Effector memory CD8-positive, alpha-beta T cell (primary cell): ENCODE measurements around the gene APIP.

Experiments used
- ATAC-seq: fragments of 150-1000 bp; cut with Tn5 transposase; replicated peaks from 2 replicates; pipeline ENCODE4 v1.10.0; 2021; ENCODE audit warnings: mild to moderate bottlenecking, moderate library complexity
- DNase-seq, 3 experiments: peaks; one replicate each; pipeline ENCODE4 v3.0.0; 2021
- H3K27ac Mint-ChIP-seq, 2 donors: one replicate each; pipeline ENCODE4 v1.8.0; 2022; ENCODE audit warnings: mild to moderate bottlenecking in 2 of 2, mixed read lengths in 2 of 2, moderate library complexity in 2 of 2
- H3K27me3 Mint-ChIP-seq, 2 donors: one replicate each; pipeline ENCODE4 v1.8.0; 2022; ENCODE audit warnings: mixed read lengths in 2 of 2
- H3K36me3 Mint-ChIP-seq: one replicate; pipeline ENCODE4 v1.8.0; 2022; ENCODE audit warnings: mild to moderate bottlenecking, moderate library complexity, mixed read lengths; ENCODE audit not compliant: insufficient read depth
- H3K4me1 Mint-ChIP-seq, 2 donors: one replicate each; pipeline ENCODE4 v1.8.0; 2022; ENCODE audit warnings: low read depth in 2 of 2, mixed read lengths in 2 of 2
- H3K4me3 Mint-ChIP-seq, 2 donors: one replicate each; pipeline ENCODE4 v1.8.0; 2022; ENCODE audit warnings: mild to moderate bottlenecking in 2 of 2, mixed read lengths in 2 of 2, moderate library complexity in 2 of 2
- H3K9me3 Mint-ChIP-seq, 2 donors: one replicate each; pipeline ENCODE4 v1.8.0; 2022; ENCODE audit warnings: mixed read lengths in 2 of 2

Gene APIP

DNA sequence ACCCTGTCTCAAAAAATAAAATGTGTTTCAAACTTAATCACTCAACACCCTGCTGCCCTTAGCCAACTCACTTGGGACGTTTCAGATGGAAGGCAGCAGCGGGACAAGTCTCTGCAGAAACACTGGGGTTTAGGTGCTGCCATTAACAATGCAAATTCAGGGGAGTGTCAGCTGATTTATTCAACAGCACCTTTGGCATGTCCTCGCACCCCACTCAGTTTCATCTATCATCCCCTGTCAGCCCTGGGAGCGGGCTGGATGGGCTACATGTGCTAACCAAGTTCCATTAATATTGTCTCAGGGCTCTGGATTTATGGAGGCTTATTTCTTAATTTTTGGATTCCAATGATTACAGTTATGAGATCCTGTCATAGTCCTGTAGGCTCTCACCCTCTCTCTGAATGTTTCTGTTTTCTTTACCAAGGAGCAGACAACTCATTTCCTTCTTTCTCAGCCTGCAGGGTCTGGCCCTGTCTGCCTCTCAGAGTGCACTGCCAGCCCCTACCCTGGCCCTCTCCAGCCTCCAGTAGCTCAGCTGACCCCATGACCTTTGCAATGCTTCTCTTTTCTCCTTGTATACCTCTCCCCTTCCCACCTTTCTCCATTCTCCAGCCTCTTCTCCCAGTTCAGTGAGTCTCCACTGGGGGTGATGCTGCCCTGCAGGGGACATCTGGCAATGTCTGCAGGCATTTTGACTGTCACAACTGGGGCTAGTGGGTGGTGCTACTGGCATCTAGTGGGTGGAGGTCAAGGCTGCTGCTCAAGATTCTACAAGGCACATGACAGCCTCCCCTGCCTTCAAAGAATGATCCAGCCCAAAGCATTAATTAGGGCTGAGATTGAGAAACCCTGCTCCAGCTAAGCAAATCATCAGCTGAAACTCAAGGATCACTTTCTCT is 79.0 kb downstream of the APIP start:
- Mint-ChIP-seq H3K27ac (no peak overlapping the region), H3K9me3 (no peaks in the 10 kb centered on the region), H3K4me1 (no peaks in the 10 kb centered on the region), H3K36me3 (no peaks in the 10 kb centered on the region), H3K4me3 (no peak overlapping the region), H3K27me3 (peaks cover 40 to 47% of the 10 kb centered on the region in 2 donors)
- ATAC-seq (no peak), DNase-seq (no peak)

DNA sequence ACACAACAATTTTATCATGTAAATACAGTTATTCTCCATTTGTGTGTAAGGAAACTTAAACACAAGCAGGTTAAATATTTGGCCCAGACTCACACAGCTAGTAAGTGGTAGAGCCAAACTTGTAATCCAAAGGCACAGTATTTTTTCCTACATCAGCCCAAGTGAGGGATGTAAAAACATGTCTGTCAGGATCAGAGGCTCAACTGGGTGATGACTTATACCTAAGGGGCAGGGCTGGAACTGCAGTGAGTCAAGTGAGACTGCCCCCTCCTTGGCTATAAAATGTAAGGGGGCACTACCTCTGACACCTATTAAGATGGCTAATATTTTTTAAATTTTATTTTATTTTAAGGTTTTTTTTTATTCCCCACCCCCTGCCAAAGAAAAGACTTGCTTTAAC is 82.6 kb downstream of the APIP start:
- no peak for ATAC-seq
- H3K9me3 Mint-ChIP-seq: no peaks in the 10 kb centered on the region
- peaks cover 49% of the 10 kb centered on the region in 2 donors for H3K27me3 Mint-ChIP-seq
- no peak for DNase-seq
- H3K36me3 Mint-ChIP-seq: no peaks in the 10 kb centered on the region
- H3K27ac Mint-ChIP-seq: no peak overlapping the region
- H3K4me1 Mint-ChIP-seq: no peaks in the 10 kb centered on the region
- no peak overlapping the region for H3K4me3 Mint-ChIP-seq
